Transverse colon (tissue), 4 donors: ENCODE data around the gene OPALIN.

Experiments used
- CTCF ChIP-seq, 5 experiments: fragments of 200-600 bp in 3 of 5; fragments of 450-650 bp in 2 of 5; sonication (generic) in 3 of 5; IDR thresholded peaks; 1 replicate in 2 of 5; 2 replicates in 3 of 5; pipeline ENCODE4 v1.5.1; 2016 to 2017; ENCODE audit warnings: antibody characterized with exemption in 5 of 5, inconsistent platforms in 3 of 5, mild to moderate bottlenecking in 2 of 5, moderate library complexity in 1 of 5
- EP300 ChIP-seq: sonication (generic); formaldehyde crosslinking; IDR thresholded peaks from one replicate; pipeline ENCODE4 v1.6.1; 2017; ENCODE audit warnings: antibody characterized with exemption, low read depth
- POLR2A ChIP-seq: fragments of 450-650 bp; IDR thresholded peaks from one replicate; pipeline ENCODE4 v1.6.1; 2016; ENCODE audit warnings: antibody characterized with exemption, mild to moderate bottlenecking, moderate library complexity
- POLR2AphosphoS5 ChIP-seq, 3 donors: sonication (generic); formaldehyde crosslinking; IDR thresholded peaks; one replicate each; pipeline ENCODE4 v1.6.1; 2016; ENCODE audit warnings: antibody characterized with exemption in 3 of 3

GRCh38 chr10:96341219-96342182 is 17.3 kb downstream of the OPALIN start:
- TF ChIP-seq CTCF (IDR thresholded peaks at IDR 0.05) (no peak), POLR2A (no peak), EP300 (no peak), POLR2AphosphoS5 (IDR thresholded peaks at IDR 0.05) (no peak)
